ENCODE measurements around the gene VCL. TPM values are rescaled to one million over a fixed set of nuclear protein-coding genes. Genes with fewer than 3 reads are reported as not detected.
"Not testable (repeated sequence)": the region's sequence is repeated elsewhere in the genome, so short reads cannot be mapped to it uniquely, and the experiment has no call there.

VCL gene
- total RNA-seq, 2 donors from 2014 or later = 109 to 214 TPM

DNA sequence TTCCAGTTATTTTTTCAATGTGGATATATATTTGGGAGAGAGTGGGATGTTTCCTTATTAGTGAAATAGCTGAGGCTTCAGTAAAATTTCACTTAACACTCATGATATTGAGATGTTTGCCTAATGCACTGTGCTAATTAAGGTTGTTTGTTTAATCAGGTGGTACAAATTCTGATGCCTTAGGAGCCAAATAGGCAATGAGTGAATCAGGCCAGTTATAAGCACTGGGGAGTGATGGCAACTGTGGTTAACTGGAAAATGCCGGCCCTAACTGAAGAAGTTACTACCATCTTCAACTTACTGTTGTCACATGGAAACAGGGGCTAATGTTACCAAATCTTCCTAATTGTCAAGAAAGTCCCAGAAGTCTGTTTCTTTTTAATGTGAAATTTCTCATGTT, 32.0 kb downstream of the VCL start:
- H3K36me3 Mint-ChIP-seq (ENCODE audit: low read depth) = peaks cover 28% of the 10 kb centered on the region
- no peak for DNase-seq
- H3K9me3 Mint-ChIP-seq = no peaks in the 10 kb centered on the region
- H3K36me3 ChIP-seq (ENCODE audit: control insufficient read depth, insufficient read depth, low read length) = peaks cover 55% of the 10 kb centered on the region
- no peak overlapping the region for H3K9ac ChIP-seq (ENCODE audit: extremely low read depth, low read length, poor library complexity, severe bottlenecking)
- no peak overlapping the region for H3K4me3 Mint-ChIP-seq
- peaks cover 6% of the 10 kb centered on the region for H3K4me1 ChIP-seq (ENCODE audit: control insufficient read depth, insufficient read depth, low read length)
- no peaks in the 10 kb centered on the region for H3K27me3 ChIP-seq (ENCODE audit: control insufficient read depth, insufficient read depth, low read length, poor library complexity, severe bottlenecking)
- H3K4me3 ChIP-seq (ENCODE audit: low read length) = no peak overlapping the region
- H3K9me3 ChIP-seq (ENCODE audit: control insufficient read depth, low read length) = no peaks in the 10 kb centered on the region
- peaks cover 44% of the 10 kb centered on the region for H3K4me1 Mint-ChIP-seq
- no peak overlapping the region for H3K27ac Mint-ChIP-seq
- 27 to 58% methylated on average over 1 of the region's 1 CpG for WGBS, 2 experiments (ENCODE audit: insufficient coverage in 1 of 2, insufficient read length in 1 of 2)
- H3K27ac ChIP-seq (ENCODE audit: low read depth, low read length) = no peak overlapping the region
- peaks cover 21% of the 10 kb centered on the region for H3K27me3 Mint-ChIP-seq (ENCODE audit: insufficient read depth)
- TF ChIP-seq, protein P1, sequence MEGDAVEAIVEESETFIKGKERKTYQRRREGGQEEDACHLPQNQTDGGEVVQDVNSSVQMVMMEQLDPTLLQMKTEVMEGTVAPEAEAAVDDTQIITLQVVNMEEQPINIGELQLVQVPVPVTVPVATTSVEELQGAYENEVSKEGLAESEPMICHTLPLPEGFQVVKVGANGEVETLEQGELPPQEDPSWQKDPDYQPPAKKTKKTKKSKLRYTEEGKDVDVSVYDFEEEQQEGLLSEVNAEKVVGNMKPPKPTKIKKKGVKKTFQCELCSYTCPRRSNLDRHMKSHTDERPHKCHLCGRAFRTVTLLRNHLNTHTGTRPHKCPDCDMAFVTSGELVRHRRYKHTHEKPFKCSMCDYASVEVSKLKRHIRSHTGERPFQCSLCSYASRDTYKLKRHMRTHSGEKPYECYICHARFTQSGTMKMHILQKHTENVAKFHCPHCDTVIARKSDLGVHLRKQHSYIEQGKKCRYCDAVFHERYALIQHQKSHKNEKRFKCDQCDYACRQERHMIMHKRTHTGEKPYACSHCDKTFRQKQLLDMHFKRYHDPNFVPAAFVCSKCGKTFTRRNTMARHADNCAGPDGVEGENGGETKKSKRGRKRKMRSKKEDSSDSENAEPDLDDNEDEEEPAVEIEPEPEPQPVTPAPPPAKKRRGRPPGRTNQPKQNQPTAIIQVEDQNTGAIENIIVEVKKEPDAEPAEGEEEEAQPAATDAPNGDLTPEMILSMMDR (conservative IDR thresholded peaks at IDR 0.05) = no peak

DNA sequence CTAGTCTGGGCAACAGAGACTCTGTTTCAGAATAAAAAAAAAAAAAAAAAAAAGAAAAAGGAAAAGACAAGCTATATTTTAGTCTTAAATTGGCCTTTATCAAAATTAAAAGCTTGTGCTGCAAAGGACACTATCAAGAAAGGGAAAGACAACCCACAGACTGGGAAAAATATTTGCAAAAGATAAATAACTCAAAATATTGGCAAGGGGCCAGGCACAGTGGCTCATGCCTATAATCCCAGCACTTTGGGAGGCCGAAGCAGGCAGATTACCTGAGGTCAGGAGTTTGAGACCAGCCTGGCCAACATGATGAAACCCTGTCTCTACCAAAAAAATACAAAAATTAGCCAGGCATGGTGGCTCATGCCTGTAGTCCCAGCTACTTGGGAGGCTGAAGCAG, 34.3 kb downstream of the VCL start:
- H3K27me3 ChIP-seq (ENCODE audit: control insufficient read depth, insufficient read depth, low read length, poor library complexity, severe bottlenecking); H3K9me3 Mint-ChIP-seq; H3K27ac ChIP-seq (ENCODE audit: low read depth, low read length); H3K9ac ChIP-seq (ENCODE audit: extremely low read depth, low read length, poor library complexity, severe bottlenecking); H3K27me3 Mint-ChIP-seq (ENCODE audit: insufficient read depth); DNase-seq; H3K27ac Mint-ChIP-seq; H3K4me3 Mint-ChIP-seq; H3K9me3 ChIP-seq (ENCODE audit: control insufficient read depth, low read length); H3K4me3 ChIP-seq (ENCODE audit: low read length); H3K4me1 ChIP-seq (ENCODE audit: control insufficient read depth, insufficient read depth, low read length): not testable (repeated sequence)
- H3K36me3 ChIP-seq (ENCODE audit: control insufficient read depth, insufficient read depth, low read length) = peaks cover 76% of the 10 kb centered on the region
- whole genome bisulfite sequencing, 2 experiments (ENCODE audit: insufficient coverage in 1 of 2, insufficient read length in 1 of 2) = 97 to 100% methylated on average over 1 of the region's 1 CpG
- Mint-ChIP-seq H3K36me3 (ENCODE audit: low read depth) (peaks cover 33% of the 10 kb centered on the region), H3K4me1 (peaks cover 34% of the 10 kb centered on the region)

DNA sequence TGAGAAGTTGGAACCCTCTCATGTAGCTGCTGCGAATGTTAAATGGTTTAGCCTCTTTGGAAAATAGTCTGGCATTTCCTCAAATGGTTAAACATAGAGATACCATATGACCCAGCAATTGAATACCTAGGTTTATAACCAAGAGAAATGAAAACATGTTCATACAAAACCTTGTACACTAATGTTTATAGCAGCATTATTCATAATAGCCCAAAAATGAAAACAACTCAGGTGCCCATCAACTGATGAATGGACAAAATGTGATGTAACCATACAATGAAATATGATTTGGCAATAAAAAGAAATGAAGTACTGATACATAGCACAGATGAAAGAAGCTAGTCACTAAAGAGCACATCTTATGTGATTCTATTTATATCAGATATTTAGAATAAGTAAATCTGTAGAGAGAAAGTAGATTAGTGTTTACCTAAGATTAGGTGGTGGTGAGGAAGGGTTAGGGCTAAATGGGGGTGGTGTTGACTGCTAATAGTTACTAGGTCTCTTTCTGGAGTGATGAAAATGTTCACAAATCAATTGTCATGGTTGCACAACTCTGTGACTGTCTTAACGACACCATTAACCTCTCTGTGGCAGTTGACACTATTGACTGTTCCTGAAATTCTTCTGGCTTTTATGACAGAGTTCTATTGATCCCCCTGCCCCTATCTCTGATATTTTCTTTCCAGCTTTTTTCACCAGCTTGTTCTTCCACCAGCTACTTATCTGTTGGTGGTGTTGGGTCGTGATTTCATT, 35.2 kb downstream of the VCL start:
- no peaks in the 10 kb centered on the region for H3K27me3 ChIP-seq (ENCODE audit: control insufficient read depth, insufficient read depth, low read length, poor library complexity, severe bottlenecking)
- H3K27ac ChIP-seq (ENCODE audit: low read depth, low read length) = no peak overlapping the region
- peaks cover 76% of the 10 kb centered on the region for H3K36me3 ChIP-seq (ENCODE audit: control insufficient read depth, insufficient read depth, low read length)
- no peak overlapping the region for H3K9ac ChIP-seq (ENCODE audit: extremely low read depth, low read length, poor library complexity, severe bottlenecking)
- no peak for DNase-seq
- H3K27me3 Mint-ChIP-seq (ENCODE audit: insufficient read depth) = peaks cover 3% of the 10 kb centered on the region
- peaks cover 34% of the 10 kb centered on the region for H3K4me1 Mint-ChIP-seq
- TF ChIP-seq, protein P1 (conservative IDR thresholded peaks at IDR 0.05) = no peak
- H3K9me3 Mint-ChIP-seq = no peaks in the 10 kb centered on the region
- 87 to 92% methylated on average over 3 of the region's 3 CpGs for WGBS, 2 experiments (ENCODE audit: insufficient coverage in 1 of 2, insufficient read length in 1 of 2)
- H3K4me3 ChIP-seq (ENCODE audit: low read length) = no peak overlapping the region
- H3K4me3 Mint-ChIP-seq = no peak overlapping the region
- peaks cover 6% of the 10 kb centered on the region for H3K4me1 ChIP-seq (ENCODE audit: control insufficient read depth, insufficient read depth, low read length)
- H3K36me3 Mint-ChIP-seq (ENCODE audit: low read depth) = peaks cover 33% of the 10 kb centered on the region
- no peaks in the 10 kb centered on the region for H3K9me3 ChIP-seq (ENCODE audit: control insufficient read depth, low read length)
- H3K27ac Mint-ChIP-seq = no peak overlapping the region
